A673 (cell line): ENCODE results near the gene DHRS13.

Experiments
- CTCF ChIP-seq: fragments of 300-800, 200-600 bp; sonication (generic); conservative IDR thresholded peaks from 2 replicates; pipeline ENCODE4 v1.5.1; 2017; ENCODE audit warnings: low read depth, mild to moderate bottlenecking, antibody characterized with exemption, low read length, moderate library complexity, mixed read lengths
- EZH2 ChIP-seq: fragments of 200-600 bp; sonication (generic); IDR thresholded peaks from 2 replicates; pipeline ENCODE4 v1.6.1; 2017; ENCODE audit warnings: borderline replicate concordance, low read depth, mild to moderate bottlenecking, mixed read lengths, antibody characterized with exemption, low read length; ENCODE audit not compliant: poor library complexity, severe bottlenecking

DNA sequence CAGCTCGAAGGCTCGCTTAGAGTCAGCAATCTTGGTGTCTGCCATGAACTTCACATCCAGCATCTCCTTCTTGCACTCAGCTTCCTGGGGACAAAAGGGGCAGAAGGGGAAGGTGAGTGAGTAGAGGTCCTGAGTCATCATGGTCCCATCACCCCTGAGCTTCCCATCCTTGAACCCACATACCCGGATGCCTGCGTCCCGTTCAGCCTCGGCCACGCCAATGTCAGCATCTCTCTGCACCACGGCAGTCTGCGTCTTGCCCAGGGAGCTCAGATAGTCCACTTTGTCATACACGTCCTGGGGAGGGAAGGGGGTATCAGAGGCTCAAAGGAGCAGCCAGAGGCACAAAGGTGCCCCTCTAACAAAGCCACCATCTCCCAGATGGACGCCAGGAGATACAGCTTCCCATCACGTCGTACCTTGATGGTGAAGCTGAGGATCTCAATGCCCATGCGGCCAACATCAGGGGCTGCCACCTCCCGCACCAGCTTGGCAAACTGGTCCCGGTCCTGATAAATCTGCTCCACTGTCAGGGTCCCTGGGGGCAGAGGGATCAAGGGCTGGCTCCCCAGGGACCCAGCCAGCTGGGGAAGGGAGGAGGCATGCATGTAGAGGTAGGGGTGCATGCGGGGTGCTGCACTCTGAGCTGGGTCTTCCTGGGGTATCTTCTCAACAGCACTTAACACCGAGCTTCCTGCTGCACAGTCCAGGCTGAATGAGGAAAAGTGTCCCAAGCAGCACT lies 20.6 kb downstream of the DHRS13 start:
- TF ChIP-seq CTCF (no peak), EZH2 (no peak)
